ENCODE results near the gene CAMTA1.

CAMTA1 gene

DNA sequence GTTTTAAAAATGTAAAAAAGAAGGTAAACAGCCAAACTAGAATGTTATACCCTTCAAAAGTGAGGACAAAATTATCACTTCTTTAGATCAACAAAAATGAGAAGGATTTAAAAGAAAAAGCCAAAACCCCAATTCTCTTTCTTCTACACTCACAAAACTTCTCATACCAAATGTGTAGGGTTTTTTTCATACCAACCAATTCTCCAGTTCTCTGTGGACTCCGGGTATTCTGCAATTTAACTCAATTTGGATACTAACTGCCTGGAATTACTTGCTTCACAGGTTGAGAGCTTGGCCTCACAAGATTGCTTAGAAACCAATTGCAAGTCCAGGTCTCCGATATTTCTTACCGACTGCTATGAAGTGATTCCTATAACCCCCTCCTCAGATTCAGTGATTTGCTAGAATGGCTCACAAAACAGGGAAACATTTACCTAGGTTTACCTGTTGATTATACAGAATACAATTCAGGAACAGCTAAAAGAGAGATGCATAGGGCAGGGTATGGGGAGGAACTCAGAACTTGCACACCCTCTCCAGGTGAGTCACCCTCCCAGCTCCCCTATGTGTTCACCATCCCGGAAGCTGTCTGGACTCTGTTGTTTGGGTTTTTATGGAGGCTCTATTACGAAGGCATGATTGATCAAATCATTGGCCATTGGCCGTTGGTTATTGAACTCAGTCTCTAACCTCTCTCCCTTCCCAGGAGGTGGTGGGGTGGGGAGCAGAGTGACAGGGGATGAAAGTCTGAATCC, 67.1 kb downstream of the CAMTA1 start:
- no peak for DNase-seq

DNA sequence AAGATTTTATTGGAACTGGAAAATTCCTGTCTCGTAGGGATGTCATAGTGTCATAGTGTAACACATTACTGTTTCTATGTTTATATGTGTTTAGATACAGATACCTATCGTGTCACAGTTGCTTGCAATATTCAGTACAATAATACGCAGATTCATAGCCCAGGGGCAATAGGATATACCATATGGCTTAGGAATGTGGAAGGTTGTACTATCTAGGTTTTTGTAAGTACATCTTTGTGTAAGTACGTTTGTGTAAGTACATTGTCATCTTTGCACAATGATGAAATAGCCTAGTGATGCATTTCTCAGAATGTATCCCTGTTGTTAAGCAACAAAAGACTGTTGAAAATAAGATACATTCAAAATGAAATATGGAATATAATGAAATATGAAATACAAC, 68.9 kb downstream of the CAMTA1 start:
- no peak for DNase-seq

DNA sequence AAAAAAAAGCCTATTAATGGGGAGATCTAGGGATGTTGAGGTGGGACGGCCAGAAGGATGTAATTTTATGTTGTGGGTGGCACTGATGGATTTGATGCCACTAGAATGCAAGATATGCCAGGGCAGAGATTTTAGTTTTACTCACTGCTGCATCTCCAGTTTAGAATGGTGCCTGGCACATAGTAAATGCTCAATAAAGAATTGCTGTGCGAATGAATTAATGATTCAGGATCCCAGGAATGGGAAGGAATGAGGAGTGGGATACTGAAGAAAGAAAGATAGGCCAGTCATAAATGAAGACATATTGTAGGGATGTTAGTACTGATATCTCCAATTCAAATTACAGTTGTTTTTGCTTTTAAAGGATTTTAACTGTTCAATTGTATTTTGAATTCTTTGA, 72.6 kb downstream of the CAMTA1 start:
- DNase-seq: no peak

DNA sequence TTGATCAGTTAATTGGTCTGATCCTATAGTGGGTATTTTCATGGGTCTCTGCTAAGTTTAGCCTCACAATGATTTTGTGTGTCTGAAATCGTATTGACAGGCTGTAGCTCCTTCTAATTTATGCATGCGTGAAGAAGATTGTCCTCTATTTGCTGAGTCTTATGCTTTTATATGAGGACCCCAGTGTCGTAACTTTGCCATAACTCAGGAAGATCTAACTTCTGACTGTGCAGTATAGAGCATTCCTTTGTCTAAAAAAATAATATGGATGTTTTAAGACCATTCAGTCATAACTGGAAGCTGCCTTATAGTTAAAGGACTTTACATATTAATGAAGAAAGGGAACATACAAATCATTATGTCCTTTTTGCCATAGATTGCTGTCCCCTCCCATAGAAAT, 73.3 kb downstream of the CAMTA1 start:
- no peak for DNase-seq

DNA sequence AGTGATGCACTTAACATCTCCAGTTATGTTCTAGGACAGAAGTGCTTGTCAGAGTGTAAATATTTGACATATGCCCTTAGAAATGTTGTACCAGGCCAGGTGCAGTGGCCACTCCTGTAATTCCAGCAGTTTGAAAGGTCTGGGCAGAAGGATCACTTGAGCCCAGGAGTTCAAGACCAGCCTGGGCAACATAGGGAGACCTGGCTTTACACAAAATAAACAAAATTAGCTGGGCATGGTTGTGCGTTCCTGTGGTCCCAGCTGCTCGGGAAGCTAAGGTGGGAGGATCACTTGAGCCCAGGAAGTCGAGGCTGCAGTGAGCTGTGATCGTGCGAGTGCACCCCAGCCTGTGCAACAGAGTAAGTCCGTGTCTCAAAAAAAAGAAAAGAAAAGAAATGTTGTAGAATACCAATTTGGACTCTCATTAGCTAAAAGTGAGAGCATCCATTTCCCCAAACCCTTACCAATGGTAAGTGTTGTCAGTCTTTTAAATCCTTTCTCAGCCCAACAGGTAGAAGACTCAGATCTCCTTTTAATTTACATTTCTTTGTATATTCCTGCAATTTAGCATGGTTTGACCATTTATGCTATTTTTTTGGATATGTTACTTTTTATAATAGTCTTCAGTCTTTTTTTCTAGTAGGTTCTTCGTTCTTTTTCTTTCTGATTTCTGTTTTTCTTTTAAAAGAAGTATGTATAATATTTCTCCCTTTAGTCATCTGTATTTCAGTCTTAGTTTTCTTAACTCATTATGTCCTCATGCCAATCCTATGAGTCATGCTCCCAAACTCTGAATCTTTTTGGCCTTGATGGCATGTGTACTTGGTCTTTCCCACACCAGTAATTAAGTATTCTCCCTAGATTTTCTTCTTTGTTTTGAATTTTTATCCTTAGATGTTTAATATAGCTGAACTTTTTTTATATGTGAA, 74.4 kb downstream of the CAMTA1 start:
- no peak for DNase-seq

DNA sequence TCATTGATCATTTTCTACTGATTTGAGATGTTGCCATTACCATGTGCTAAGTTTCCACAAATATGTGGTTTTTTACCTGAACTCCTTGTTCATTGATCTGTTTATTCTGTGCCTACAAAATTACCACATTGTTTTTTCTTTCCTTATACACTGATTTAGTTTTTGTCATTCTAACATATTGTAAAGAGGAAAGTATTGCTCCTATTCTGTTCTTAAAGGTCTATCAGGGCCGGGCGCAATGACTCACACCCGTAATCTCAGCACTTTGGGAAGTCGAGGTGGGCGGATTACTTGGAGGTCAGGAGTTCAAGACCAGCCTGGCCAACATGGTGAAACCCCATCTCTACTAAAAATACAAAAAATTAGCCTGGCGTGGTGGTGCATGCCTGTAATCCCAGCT, 75.1 kb downstream of the CAMTA1 start:
- DNase-seq: no peak

DNA sequence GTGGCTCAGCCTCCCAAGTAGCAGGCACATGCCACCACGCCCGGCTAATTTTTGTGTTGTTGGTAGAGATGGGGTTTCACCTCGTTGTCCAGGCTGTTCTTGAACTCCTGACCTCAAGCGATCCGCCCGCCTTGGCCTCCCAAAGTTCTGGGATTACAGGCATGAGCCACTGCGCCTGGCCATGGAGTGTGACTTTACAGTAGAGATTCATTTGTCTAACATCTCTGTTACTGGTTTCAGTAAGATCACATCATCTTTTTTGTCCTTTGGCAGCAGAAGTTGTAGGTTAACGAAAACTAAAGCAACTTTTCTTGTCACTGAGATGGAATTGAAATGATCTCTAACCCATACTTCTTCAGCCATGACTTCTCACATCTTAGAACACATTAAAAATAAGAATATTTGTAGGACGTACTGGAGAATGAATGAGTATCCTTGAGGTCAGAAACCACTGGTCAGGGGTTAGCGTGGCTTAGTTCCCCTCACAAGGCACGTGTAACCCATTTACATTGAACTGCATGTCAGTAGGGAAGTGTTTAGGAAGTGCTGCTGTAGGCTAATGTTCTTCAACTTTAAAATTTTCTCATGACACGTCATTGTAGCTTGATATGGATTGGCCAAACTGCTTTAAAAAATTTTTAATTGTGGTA, 75.9 kb downstream of the CAMTA1 start:
- DNase-seq: no peak

DNA sequence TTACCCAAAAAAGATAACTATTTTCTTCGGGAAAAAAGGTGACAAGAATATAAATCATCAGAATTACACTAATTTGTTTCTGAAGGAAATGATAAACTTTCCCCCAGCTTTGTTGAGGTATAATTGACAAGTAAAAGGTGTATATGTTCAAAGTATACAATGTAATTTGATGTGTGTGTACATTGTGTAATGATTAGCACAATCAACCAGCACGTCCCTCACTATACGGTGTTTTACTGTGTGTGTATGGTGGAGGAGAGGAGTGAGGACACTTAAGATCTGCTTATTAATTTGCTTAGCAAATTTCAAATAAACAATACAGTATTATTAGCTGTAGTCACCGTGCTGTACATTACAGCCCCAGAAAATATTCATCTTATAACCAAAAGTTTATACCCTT, 77.7 kb downstream of the CAMTA1 start:
- DNase-seq: no peak

DNA sequence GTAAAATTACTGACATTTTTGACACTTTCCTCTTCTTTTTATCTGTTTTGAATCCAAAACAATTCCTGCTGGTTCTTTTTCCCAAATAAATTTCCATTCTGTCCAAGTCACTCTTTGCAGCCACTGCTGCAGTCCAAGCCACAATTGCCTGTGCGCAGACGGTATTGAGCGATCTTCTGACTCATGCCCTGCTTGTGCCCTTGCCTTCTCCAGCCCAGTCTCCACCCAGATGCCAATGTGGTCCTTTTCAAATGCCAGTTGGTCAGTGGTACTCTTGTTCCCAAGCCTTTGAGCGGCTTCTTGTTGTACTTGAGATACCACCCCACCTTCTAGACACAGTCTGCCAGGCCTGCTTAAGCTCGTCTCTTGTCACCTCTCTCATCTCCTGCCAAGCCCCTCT, 78.9 kb downstream of the CAMTA1 start:
- no peak for DNase-seq

DNA sequence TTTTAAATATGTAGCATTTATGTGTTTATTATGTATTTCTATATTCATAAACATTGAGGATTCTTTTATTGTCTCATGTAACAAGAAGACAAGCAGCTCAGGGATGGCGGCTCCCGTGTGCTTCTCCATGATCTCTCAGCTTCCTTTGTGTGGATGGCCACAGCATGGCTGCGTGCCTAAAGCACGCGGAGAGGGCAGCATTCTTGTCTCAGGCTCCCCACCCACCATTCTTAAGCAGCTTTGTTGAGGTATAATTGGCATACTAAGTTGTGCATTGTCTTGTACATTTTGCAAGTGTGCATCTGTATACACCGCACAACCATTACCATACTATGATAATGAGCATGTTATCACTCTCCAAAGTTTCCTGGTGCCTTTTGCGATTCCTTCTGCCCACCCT, 81.6 kb downstream of the CAMTA1 start:
- no peak for DNase-seq

DNA sequence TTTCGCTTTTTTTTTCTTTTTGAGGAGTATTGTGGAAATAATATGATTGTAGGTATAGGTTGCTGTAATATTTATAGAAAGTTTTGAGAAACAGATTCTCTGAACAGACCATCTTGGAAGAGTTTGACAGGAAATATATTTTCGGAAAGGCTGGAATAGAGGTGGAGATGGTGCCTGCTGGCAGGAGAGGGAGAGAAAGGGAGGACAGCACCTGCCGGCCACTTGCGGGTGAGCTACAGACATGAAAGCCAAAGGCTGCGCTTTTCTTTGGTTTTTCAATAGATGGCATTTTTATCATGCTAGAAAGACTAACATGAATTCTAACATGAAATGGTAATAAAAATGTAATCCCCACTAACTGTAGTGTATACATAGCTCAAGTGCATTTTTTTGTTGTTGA, 82.1 kb downstream of the CAMTA1 start:
- no peak for DNase-seq

DNA sequence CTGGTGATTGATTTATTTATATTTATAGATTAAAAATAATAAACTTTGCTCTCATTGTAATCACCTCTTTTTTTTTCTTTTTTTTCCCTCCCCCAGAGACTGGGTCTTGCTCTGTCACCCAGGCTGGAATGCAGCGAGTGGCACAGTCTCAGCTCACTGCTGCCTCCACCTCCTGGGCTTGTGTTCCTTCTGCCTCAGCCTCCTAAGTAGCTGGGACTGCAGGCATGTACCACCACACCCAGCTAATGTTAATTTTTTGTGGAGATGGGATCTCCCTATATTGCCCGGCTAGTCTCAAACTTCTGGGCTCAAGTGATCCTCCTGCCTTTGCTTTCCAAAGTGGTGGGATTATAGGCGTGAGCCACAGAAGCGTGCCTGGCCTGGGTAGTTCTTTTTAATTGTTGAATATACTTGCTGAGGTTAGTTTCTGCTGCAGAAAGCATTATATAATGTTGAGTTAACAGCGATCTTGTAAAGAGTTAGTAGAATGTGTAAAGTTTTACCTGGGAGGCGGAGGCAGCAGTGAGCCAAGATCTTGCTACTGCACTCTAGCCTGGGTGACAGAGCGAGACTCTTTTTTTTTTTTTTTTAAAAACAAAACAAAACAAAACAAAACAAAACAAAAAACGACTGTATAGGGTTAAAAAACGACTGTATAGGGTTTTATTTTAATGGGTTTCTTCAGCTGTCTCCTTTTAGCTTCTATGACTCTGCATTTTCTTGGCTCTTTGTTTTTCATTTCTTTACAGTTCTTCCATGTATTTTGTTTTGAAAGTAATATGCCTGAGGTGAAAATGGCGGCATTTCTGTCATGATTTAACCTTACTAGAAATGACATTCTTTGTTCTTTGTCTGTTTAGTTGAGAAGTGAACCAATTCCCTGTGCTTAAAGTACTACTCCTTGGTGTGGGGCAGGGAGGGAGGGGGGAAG, 82.7 kb downstream of the CAMTA1 start:
- no peak for DNase-seq

DNA sequence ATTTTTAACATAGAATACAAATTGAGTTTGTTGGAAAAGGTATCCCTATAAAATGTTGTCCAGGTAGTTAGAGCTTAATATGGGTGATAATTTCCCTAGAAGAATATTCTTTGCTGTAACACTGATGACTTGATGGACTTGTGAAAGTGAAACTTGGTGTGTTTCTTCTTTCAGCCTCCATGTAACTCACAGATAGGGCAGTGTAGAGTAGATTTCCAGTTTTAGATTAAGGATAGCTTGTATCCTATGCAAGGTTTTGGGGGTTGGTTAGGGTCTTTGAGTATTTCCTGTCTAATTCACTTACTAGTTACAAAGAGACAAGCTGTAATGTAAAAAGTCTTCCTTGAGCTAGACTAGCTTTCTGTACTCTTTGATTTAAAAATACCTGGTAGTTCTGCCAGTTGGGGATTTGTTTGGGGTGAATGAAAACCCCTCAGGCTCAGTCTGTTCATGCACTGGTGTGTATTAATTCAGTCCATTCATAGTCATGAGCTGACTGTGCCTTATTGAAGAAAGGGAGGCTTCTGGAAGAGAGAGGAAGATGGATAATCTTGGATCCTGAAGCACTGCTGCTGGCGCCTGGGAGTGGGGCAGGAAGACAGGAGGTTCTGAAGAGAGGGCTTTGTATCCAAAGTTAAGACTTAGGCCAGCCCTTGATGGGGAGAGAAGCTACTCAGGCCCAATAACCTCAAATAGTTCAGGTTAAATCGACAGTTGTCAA, 83.6 kb downstream of the CAMTA1 start:
- DNase-seq: no peak

DNA sequence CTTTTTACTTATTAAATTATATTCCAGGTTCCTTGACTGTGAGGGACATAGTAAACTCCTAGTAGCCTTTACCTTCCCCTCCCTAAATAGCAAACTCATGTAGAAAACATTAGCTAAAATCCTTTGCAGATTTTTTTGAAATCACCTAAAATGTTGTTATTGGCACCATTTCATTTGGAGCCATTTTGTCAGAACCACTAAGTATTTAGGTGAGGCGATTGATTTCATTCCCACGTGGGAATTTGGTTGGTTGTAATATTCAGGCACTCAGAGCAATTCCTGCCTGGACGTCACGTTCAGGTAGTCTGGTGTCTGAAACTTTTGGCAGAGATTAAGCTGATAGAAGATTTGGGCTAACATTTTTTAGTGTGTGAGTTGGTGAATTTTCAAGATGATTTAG, 84.3 kb downstream of the CAMTA1 start:
- DNase-seq: no peak

DNA sequence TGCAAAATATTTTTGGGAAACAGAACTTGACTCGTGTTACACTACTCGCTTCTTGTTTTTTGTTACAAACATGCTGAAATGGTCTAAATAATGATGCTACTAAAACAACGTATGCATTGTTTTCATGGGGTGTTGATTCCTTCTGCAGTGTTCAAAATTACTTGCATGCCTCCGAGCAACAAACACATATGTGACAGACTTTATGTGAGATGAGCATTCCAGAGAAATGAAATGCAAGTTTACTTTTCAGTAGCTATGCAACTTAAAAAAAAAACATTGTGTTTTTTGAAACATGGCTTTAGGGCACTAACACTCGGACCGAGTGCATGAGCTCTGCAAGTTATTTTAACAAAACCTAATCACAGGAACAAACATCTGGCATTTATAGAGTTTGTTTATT, 84.8 kb downstream of the CAMTA1 start:
- no peak for DNase-seq

DNA sequence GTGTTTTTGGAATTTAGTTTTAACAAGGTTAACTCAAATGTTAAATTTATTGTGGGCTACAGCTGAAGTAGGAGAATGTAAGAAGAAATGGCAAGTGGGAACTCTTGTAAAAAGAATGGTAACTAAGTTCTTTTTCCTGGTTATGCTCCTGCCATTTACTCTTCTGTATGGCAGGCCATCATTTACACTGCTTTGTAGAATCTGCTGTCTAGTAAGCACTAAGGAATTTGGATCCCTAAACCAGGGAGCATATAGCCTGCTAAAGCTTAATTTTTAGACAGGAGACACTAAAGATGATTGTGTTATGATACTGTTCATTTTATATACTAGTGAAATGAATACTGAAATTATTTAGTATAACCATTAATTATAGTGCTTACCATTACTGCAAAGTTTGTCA, 85.3 kb downstream of the CAMTA1 start:
- no peak for DNase-seq

DNA sequence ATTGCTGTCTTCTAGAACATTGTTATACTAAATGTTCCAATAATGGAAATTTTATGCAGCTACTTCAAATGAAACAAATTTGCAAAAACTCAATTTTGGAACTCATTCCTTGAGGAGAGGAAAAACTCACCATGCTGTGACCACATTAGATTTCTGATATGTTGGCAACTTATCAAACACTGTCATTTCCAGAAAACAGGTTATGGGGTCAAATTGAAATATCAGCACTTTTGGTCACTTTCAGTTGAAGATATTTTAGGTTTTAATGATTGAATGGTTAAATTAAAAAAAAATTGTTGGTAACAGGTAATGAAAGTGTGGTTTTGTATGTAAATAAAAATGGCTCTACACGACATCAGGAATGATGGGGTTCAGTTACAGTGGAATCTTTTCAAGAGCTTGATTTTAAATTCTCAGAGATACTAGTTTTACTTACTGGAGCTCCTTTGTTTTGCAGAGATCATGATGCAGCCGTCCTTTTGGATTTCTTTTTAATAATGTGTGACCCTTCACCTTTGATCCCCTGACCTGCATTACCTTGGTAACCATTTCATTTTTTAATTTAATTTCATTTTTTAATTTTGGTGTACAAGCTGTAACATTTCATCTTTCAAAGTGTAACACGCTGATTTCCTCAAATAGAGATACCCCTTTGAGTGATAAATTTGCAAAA, 86.2 kb downstream of the CAMTA1 start:
- DNase-seq: no peak

DNA sequence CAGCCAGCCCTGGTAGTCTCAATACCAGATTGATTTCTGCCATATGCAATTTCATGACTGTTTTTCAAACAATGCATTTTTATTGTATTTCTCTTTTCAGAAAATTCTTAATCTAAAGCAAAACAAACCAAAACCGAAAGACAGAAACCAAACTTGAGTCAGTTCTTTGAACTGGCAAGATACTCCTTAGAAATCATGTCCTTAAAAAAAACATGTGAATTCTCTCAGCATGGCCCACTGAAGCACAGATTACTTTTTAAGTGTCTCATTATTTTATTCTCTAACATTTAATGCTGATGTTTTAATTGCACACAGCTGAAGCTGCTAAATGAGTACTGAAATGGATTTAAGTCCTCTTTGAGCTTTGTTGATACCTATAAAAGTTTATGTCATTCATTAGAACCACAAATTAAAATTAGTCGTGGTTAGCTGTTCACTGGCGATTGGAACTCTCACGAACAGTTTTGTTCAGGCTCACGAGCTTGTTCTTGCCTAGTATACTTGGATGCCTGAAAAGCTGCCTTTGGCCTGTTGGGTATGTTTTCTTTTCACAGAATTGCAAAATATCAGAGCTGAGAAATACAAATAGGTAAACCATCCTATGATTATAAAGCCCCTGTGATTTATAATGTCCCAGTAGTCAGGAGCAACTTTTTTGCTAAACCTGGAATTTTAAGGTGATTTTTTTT, 87.5 kb downstream of the CAMTA1 start:
- no peak for DNase-seq

DNA sequence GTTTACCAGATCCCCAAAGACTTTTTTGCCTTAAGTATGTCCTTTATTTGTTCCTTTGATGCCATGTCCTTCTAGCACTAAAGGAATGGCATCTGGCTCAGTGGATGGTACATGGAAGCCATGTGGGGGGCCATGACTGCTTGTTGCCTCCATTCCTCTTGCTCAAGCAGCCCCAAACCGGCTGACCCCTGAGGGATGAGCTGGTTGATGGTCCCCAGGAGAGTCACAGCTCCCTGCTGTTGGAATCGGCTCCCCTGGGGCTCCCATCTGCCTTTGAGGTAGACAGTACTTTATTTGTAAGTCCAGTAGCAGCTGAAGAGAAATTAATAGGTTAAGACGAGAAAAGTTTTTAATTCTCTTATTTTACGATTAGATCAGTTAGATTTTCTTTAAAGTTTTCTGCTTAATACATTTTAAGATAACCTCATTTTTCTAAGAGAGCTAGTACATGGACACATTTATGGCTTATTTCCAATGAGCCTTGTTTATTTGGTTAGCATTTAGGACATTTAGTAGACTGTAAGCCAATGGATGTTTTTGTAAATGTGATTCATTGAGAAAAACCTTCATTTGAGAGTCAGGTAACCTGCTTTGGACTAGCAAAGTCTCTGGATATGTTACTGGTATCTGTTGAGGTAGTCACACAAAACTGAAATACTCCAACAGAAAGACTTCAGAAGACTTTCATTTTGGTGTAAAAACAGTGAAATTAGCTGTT, 88.2 kb downstream of the CAMTA1 start:
- DNase-seq: no peak

DNA sequence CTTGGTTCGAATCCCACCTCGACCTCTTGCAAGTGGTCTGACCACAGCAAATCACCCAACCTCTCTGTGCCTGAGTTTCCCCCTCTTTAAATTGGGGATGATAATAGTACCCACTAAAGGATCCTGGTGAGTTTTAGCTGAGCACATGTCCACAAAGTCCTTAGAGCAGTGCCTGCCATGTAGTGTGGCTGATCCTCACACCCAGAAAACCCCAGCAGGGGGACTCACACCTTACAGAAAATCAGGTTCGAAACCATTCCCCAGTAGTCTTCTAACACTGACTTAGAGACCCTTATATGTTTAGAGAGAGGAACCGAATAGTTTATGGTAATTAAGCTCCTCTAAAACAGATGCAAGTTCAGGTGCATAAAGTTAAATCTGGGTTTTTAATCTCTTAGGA, 89.0 kb downstream of the CAMTA1 start:
- no peak for DNase-seq

Measured in GDM1 (cell line).